Esophagus muscularis mucosa (tissue), 3 donors: ENCODE data around the gene LINC01488.

Experiments
- CTCF ChIP-seq, 3 experiments: fragments of 200-600 bp in 2 of 3; fragments of 450-650 bp in 1 of 3; sonication (generic) in 2 of 3; IDR thresholded peaks; one replicate each; pipeline ENCODE4 v1.5.1; 2017 to 2019; ENCODE audit warnings: antibody characterized with exemption in 3 of 3, mild to moderate bottlenecking in 2 of 3, moderate library complexity in 1 of 3
- POLR2A ChIP-seq: fragments of 450-650 bp; IDR thresholded peaks from one replicate; pipeline ENCODE4 v1.6.1; 2017; ENCODE audit warnings: antibody characterized with exemption, moderate library complexity, mild to moderate bottlenecking, low read depth
- POLR2AphosphoS5 ChIP-seq, 2 donors: sonication (generic); formaldehyde crosslinking; IDR thresholded peaks; one replicate each; pipeline ENCODE4 v1.6.1; 2017; ENCODE audit warnings: antibody characterized with exemption in 2 of 2

- TF ChIP-seq POLR2AphosphoS5 (IDR thresholded peaks at IDR 0.05) (no peak), POLR2A (no peak), CTCF (IDR thresholded peaks at IDR 0.05) (no peak)
These were observed 27.5 kb downstream of the LINC01488 start for GRCh38 chr11:69508974-69509373.
